SK-N-SH (cell line): ENCODE measurements around the gene AACS. TPM values are rescaled to one million over a fixed set of nuclear protein-coding genes. Genes with fewer than 3 reads are reported as not detected.

Experiments used
- CTCF ChIA-PET: fragments of 300-600, 350-600 bp; formaldehyde crosslinking; extraction: SDS; loops from one replicate; lab custom pipeline; 2021; lab: Yijun Ruan, JAX
- POLR2A ChIA-PET: fragments of 350-600 bp; sonication (Branson Sonifier 250); formaldehyde crosslinking; extraction: SDS; loops from one replicate; lab custom pipeline; 2020; ENCODE audit warnings: antibody characterized with exemption, inconsistent platforms; lab: Yijun Ruan, JAX
- DNase-seq: peaks from one replicate; pipeline ENCODE4 v3.0.0; 2012
- H2AFZ ChIP-seq: fragments of 200-600 bp; sonication (generic); 2 replicates; pipeline ENCODE4 v1.8.1; 2016; ENCODE audit warnings: antibody characterized with exemption, mild to moderate bottlenecking, low read depth
- H3F3A ChIP-seq: fragments of 200-600 bp; sonication (generic); replicated peaks from 2 replicates; pipeline ENCODE3; 2016; ENCODE audit warnings: antibody characterized with exemption, mild to moderate bottlenecking; ENCODE audit not compliant: insufficient read depth
- H3K27ac ChIP-seq, 2 experiments: fragments of 200-500 bp in 1 of 2; fragments of 200-600 bp in 1 of 2; sonication (Bioruptor generic) in 1 of 2; sonication (generic), shearing (Covaris generic) in 1 of 2; 2 replicates each; pipeline versions ENCODE4 v1.5.1 to v1.6.1; 2014 to 2016; ENCODE audit warnings: low read depth in 2 of 2, inconsistent platforms in 1 of 2, low read length in 1 of 2, mild to moderate bottlenecking in 1 of 2, mixed read lengths in 1 of 2
- H3K27me3 ChIP-seq: fragments of 200-600 bp; sonication (generic), shearing (Covaris generic); 2 replicates; pipeline ENCODE4 v1.6.1; 2016; ENCODE audit warnings: mixed run types; ENCODE audit not compliant: insufficient read depth
- H3K36me3 ChIP-seq, 2 experiments: fragments of 200-500 bp in 1 of 2; fragments of 200-600 bp in 1 of 2; sonication (Bioruptor generic) in 1 of 2; sonication (generic) in 1 of 2; replicated peaks in 1 of 2; 2 replicates each; pipeline versions ENCODE3 to v1.5.1; 2014 to 2016; ENCODE audit warnings: low read length in 1 of 2, mild to moderate bottlenecking in 1 of 2; ENCODE audit not compliant: insufficient read depth in 2 of 2, control insufficient read depth in 1 of 2
- H3K4me1 ChIP-seq, 2 experiments: fragments of 200-500 bp in 1 of 2; fragments of 200-600 bp in 1 of 2; sonication (Bioruptor generic) in 1 of 2; sonication (generic), shearing (Covaris generic) in 1 of 2; 2 replicates each; pipeline versions ENCODE4 v1.5.1 to v1.6.1; 2014 to 2016; ENCODE audit warnings: low read depth in 1 of 2, low read length in 1 of 2, mixed run types in 1 of 2; ENCODE audit not compliant: insufficient read depth in 2 of 2, control insufficient read depth in 1 of 2
- H3K4me2 ChIP-seq: fragments of 200-600 bp; sonication (generic), shearing (Covaris generic); 2 replicates; pipeline ENCODE4 v1.6.1; 2017; ENCODE audit warnings: mixed run types
- H3K4me3 ChIP-seq, 2 experiments: fragments of 200-500 bp in 1 of 2; fragments of 200-600 bp in 1 of 2; sonication (Bioruptor generic) in 1 of 2; sonication (generic), shearing (Covaris generic) in 1 of 2; 2 replicates each; pipeline versions ENCODE4 v1.5.1 to v1.8.1; 2014 to 2016; ENCODE audit warnings: low read depth in 2 of 2, inconsistent platforms in 1 of 2, low read length in 1 of 2, mild to moderate bottlenecking in 1 of 2, mixed read lengths in 1 of 2, moderate library complexity in 1 of 2
- H3K79me2 ChIP-seq: fragments of 200-600 bp; sonication (generic); 2 replicates; pipeline ENCODE4 v1.8.1; 2017; ENCODE audit warnings: mild to moderate bottlenecking; ENCODE audit not compliant: insufficient read depth
- H3K9ac ChIP-seq: fragments of 200-600 bp; sonication (generic); 2 replicates; pipeline ENCODE4 v1.6.1; 2017; ENCODE audit warnings: mixed run types
- H3K9me2 ChIP-seq: fragments of 200-600 bp; sonication (generic); 2 replicates; pipeline ENCODE4 v1.6.1; 2017; ENCODE audit warnings: mixed run types
- H3K9me3 ChIP-seq: fragments of 200-600 bp; sonication (generic); 2 replicates; pipeline ENCODE4 v1.6.1; 2017; ENCODE audit warnings: mixed run types, mild to moderate bottlenecking, moderate library complexity
- H4K20me1 ChIP-seq: fragments of 200-600 bp; sonication (generic); 2 replicates; pipeline ENCODE4 v1.6.1; 2017; ENCODE audit warnings: mild to moderate bottlenecking, mixed run types; ENCODE audit not compliant: insufficient read depth
- CHD2 ChIP-seq: fragments of 150-350 bp; IDR thresholded peaks from 2 replicates; pipeline ENCODE4 v1.6.1; 2018; ENCODE audit warnings: low read length; ENCODE audit not compliant: partially characterized antibody
- EP300 ChIP-seq, 2 experiments: IDR thresholded peaks; 2 replicates each; pipeline versions ENCODE4 v1.4.0 to v1.6.1; 2012; ENCODE audit warnings: borderline replicate concordance in 1 of 2, low read depth in 1 of 2, low read length in 1 of 2
- EZH2phosphoT487 ChIP-seq: fragments of 200-600 bp; sonication (generic); IDR thresholded peaks from 2 replicates; pipeline ENCODE4 v1.6.1; 2017; ENCODE audit warnings: low read depth, mixed run types, mild to moderate bottlenecking, antibody characterized with exemption, moderate library complexity, borderline replicate concordance
- FOSL2 ChIP-seq: IDR thresholded peaks from 2 replicates; pipeline ENCODE4 v1.4.0; 2012; ENCODE audit warnings: low read depth, mild to moderate bottlenecking, moderate library complexity, borderline replicate concordance
- GABPA ChIP-seq: IDR thresholded peaks from 2 replicates; pipeline ENCODE4 v1.4.0; 2012; ENCODE audit warnings: low read depth, mild to moderate bottlenecking
- MEF2A ChIP-seq: IDR thresholded peaks from 2 replicates; pipeline ENCODE4 v1.4.0; 2012; ENCODE audit warnings: low read depth, borderline replicate concordance
- PBX3 ChIP-seq: IDR thresholded peaks from 2 replicates; pipeline ENCODE4; 2012
- POLR2AphosphoS5 ChIP-seq: IDR thresholded peaks from 2 replicates; pipeline ENCODE4 v1.6.1; 2012; ENCODE audit warnings: low read depth, low read length
- RAD21 ChIP-seq: IDR thresholded peaks from 2 replicates; pipeline ENCODE4 v1.6.1; 2012; ENCODE audit warnings: mild to moderate bottlenecking, low read length
- RFX5 ChIP-seq: IDR thresholded peaks from 2 replicates; pipeline ENCODE4 v1.6.1; 2012; ENCODE audit warnings: mild to moderate bottlenecking, improper control_type of control experiment, low read length
- RXRA ChIP-seq: IDR thresholded peaks from 2 replicates; pipeline ENCODE4 v1.4.0; 2012; ENCODE audit warnings: low read depth, mild to moderate bottlenecking, borderline replicate concordance
- SIN3A ChIP-seq: IDR thresholded peaks from 2 replicates; pipeline ENCODE4 v1.6.1; 2012; ENCODE audit warnings: low read depth, mild to moderate bottlenecking, low read length, moderate library complexity, borderline replicate concordance
- SMC3 ChIP-seq: IDR thresholded peaks from 2 replicates; pipeline ENCODE4 v1.6.1; 2012; ENCODE audit warnings: low read depth, low read length, improper control_type of control experiment
- WGBS: methylation state at CpG from one replicate; pipeline ENCODE4 v1.1.6; 2017; ENCODE audit warnings: low lambda C conversion rate; 5-methylcytosine and 5-hydroxymethylcytosine counted together
- polyA plus RNA-seq, 3 experiments: library from polyadenylated mRNA; depleted of rRNA; stranded (reverse); fragments of >200 nt; gene quantifications; 2 replicates each; pipeline ENCODE4 v1.2.3, GENCODE V29; 2012
- TF ChIP-seq, protein P1 (sequence below): IDR thresholded peaks from 2 replicates; pipeline ENCODE4 v1.6.1; 2012; ENCODE audit warnings: mild to moderate bottlenecking, low read depth, low read length, moderate library complexity
- TF ChIP-seq, protein P2 (sequence below): fragments of 150-350 bp; IDR thresholded peaks from 2 replicates; pipeline ENCODE4 v1.6.1; 2016; ENCODE audit warnings: mild to moderate bottlenecking, low read depth, low read length

The AACS gene
- polyA plus RNA-seq, 1 of the 3 experiments (the other 2 are of a cell fraction) = 17.3 TPM

GRCh38 chr12:125110641-125111360 lies 45.6 kb downstream of the AACS start:
- Histone ChIP-seq H3K9me2 (no peaks in the 10 kb centered on the region), H3K4me3 (no peak overlapping the region), H4K20me1 (no peaks in the 10 kb centered on the region), H3K27me3 (no peaks in the 10 kb centered on the region), H3K79me2 (no peaks in the 10 kb centered on the region), H3F3A (no peaks in the 10 kb centered on the region), H3K4me2 (no peak overlapping the region), H2AFZ (no peak overlapping the region), H3K9me3 (no peaks in the 10 kb centered on the region)
- 89% methylated on average over 14 of the region's 14 CpGs for WGBS
- ChIA-PET CTCF (interaction anchor here (0.9 kb wide), 1 partner anchor 10 kb away, joined by 3 read pairs; no protein-coding TSS in a partner anchor), POLR2A (no interaction called here)
- no peak for DNase-seq
- TF ChIP-seq, protein P1, sequence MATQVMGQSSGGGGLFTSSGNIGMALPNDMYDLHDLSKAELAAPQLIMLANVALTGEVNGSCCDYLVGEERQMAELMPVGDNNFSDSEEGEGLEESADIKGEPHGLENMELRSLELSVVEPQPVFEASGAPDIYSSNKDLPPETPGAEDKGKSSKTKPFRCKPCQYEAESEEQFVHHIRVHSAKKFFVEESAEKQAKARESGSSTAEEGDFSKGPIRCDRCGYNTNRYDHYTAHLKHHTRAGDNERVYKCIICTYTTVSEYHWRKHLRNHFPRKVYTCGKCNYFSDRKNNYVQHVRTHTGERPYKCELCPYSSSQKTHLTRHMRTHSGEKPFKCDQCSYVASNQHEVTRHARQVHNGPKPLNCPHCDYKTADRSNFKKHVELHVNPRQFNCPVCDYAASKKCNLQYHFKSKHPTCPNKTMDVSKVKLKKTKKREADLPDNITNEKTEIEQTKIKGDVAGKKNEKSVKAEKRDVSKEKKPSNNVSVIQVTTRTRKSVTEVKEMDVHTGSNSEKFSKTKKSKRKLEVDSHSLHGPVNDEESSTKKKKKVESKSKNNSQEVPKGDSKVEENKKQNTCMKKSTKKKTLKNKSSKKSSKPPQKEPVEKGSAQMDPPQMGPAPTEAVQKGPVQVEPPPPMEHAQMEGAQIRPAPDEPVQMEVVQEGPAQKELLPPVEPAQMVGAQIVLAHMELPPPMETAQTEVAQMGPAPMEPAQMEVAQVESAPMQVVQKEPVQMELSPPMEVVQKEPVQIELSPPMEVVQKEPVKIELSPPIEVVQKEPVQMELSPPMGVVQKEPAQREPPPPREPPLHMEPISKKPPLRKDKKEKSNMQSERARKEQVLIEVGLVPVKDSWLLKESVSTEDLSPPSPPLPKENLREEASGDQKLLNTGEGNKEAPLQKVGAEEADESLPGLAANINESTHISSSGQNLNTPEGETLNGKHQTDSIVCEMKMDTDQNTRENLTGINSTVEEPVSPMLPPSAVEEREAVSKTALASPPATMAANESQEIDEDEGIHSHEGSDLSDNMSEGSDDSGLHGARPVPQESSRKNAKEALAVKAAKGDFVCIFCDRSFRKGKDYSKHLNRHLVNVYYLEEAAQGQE = no peak
- TF ChIP-seq PBX3 = no peak
- no peak for TF ChIP-seq CHD2
- no peak for TF ChIP-seq EP300 (IDR thresholded peaks at IDR 0.05; ENCODE audit: borderline replicate concordance in 1 of 2, low read depth in 1 of 2, low read length in 1 of 2)
- TF ChIP-seq, protein P2, sequence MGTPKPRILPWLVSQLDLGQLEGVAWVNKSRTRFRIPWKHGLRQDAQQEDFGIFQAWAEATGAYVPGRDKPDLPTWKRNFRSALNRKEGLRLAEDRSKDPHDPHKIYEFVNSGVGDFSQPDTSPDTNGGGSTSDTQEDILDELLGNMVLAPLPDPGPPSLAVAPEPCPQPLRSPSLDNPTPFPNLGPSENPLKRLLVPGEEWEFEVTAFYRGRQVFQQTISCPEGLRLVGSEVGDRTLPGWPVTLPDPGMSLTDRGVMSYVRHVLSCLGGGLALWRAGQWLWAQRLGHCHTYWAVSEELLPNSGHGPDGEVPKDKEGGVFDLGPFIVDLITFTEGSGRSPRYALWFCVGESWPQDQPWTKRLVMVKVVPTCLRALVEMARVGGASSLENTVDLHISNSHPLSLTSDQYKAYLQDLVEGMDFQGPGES = no peak
- TF ChIP-seq SIN3A = no peak
- TF ChIP-seq RXRA = no peak
- TF ChIP-seq MEF2A = no peak
- TF ChIP-seq POLR2AphosphoS5 = no peak
- no peak for TF ChIP-seq RAD21
- no peak for TF ChIP-seq RFX5
- TF ChIP-seq GABPA = no peak
- TF ChIP-seq SMC3 = no peak
- no peak for TF ChIP-seq FOSL2
- TF ChIP-seq EZH2phosphoT487 = no peak
- TF ChIP-seq, all 33 proteins: peak for 0
- Histone ChIP-seq H3K9ac (no peak overlapping the region), H3K4me1 (no peaks in the 10 kb centered on the region), H3K36me3 (peaks cover 0 to 43% of the 10 kb centered on the region in 2 experiments), H3K27ac (no peak overlapping the region)
